ENCODE data around the gene SUPT6H. TPM values are rescaled to one million over a fixed set of nuclear protein-coding genes. Genes with fewer than 3 reads are reported as not detected.
A peak's percentile ranks its signal among the peaks of the same experiment; 100 is the strongest.

The SUPT6H gene
- total RNA-seq, 3 donors from 2014 or later (not counting 1 experiment from before 2014, with no cell fraction given), result 170 to 184 (median 177) TPM

GRCh38 chr17:28675490-28675889 lies 13.5 kb downstream of the SUPT6H start:
- no peak overlapping the region for H3K27ac ChIP-seq (ENCODE audit: low read length)
- no peak for ATAC-seq
- no peak overlapping the region for H3K4me3 Mint-ChIP-seq
- H3K36me3 Mint-ChIP-seq, result peaks cover 32% of the 10 kb centered on the region
- TF ChIP-seq CTCF (IDR thresholded peaks at IDR 0.05), result no peak
- H3K4me1 Mint-ChIP-seq, result no peaks in the 10 kb centered on the region
- H3K27me3 Mint-ChIP-seq (ENCODE audit: low read depth in 2 of 2), result no peaks in the 10 kb centered on the region
- no peaks in the 10 kb centered on the region for H3K27me3 ChIP-seq (ENCODE audit: control insufficient read depth, insufficient read depth, low read length)
- WGBS (ENCODE audit: insufficient coverage), result 100% methylated on average over 1 of the region's 3 CpGs
- no peak overlapping the region for H3K4me3 ChIP-seq (ENCODE audit: low read length)
- H3K9me3 Mint-ChIP-seq, result no peaks in the 10 kb centered on the region
- no peaks in the 10 kb centered on the region for H3K9me3 ChIP-seq (ENCODE audit: control insufficient read depth, insufficient read depth, low read length)
- peaks cover 80% of the 10 kb centered on the region for H3K36me3 ChIP-seq (ENCODE audit: control insufficient read depth, insufficient read depth, low read length)
- no peaks in the 10 kb centered on the region for H3K4me1 ChIP-seq (ENCODE audit: control insufficient read depth, insufficient read depth, low read length)
- DNase-seq, result no peak
- no peak overlapping the region for H3K27ac Mint-ChIP-seq
- intact Hi-C loops (cut with micrococcal nuclease), result no loop called here

GRCh38 chr17:28675980-28676379 lies 14.0 kb downstream of the SUPT6H start:
- Mint-ChIP-seq H3K9me3 (no peaks in the 10 kb centered on the region), H3K27me3 (ENCODE audit: low read depth in 2 of 2) (no peaks in the 10 kb centered on the region), H3K4me1 (no peaks in the 10 kb centered on the region), H3K4me3 (no peak overlapping the region), H3K27ac (no peak overlapping the region), H3K36me3 (peaks cover 32% of the 10 kb centered on the region)
- ATAC-seq (peak in 2 of 3 donors; percentile 34 to 38), DNase-seq (peak in 1 of 2 donors; percentile 46)
- Histone ChIP-seq H3K36me3 (ENCODE audit: control insufficient read depth, insufficient read depth, low read length) (peaks cover 81% of the 10 kb centered on the region), H3K4me3 (ENCODE audit: low read length) (no peak overlapping the region), H3K27me3 (ENCODE audit: control insufficient read depth, insufficient read depth, low read length) (no peaks in the 10 kb centered on the region), H3K9me3 (ENCODE audit: control insufficient read depth, insufficient read depth, low read length) (no peaks in the 10 kb centered on the region), H3K4me1 (ENCODE audit: control insufficient read depth, insufficient read depth, low read length) (no peaks in the 10 kb centered on the region), H3K27ac (ENCODE audit: low read length) (no peak overlapping the region)
- TF ChIP-seq CTCF (IDR thresholded peaks at IDR 0.05), result peak; percentile 22
- intact Hi-C loops (cut with micrococcal nuclease), result loop anchor here (1.0 kb wide), 1 partner anchor 30 kb away; no protein-coding TSS in a partner anchor
- 91% methylated on average over 7 of the region's 7 CpGs for WGBS (ENCODE audit: insufficient coverage)

- H3K9me3 Mint-ChIP-seq, result no peaks in the 10 kb centered on the region
- no peak overlapping the region for H3K4me3 Mint-ChIP-seq
- Histone ChIP-seq H3K36me3 (ENCODE audit: control insufficient read depth, insufficient read depth, low read length) (peaks cover 80% of the 10 kb centered on the region), H3K9me3 (ENCODE audit: control insufficient read depth, insufficient read depth, low read length) (no peaks in the 10 kb centered on the region), H3K27me3 (ENCODE audit: control insufficient read depth, insufficient read depth, low read length) (no peaks in the 10 kb centered on the region), H3K4me3 (ENCODE audit: low read length) (no peak overlapping the region), H3K27ac (ENCODE audit: low read length) (no peak overlapping the region), H3K4me1 (ENCODE audit: control insufficient read depth, insufficient read depth, low read length) (no peaks in the 10 kb centered on the region)
- no peaks in the 10 kb centered on the region for H3K4me1 Mint-ChIP-seq
- no peak for ATAC-seq
- DNase-seq, result no peak
- H3K27ac Mint-ChIP-seq, result no peak overlapping the region
- no peaks in the 10 kb centered on the region for H3K36me3 Mint-ChIP-seq
- intact Hi-C loops (cut with micrococcal nuclease), result no loop called here
- no peaks in the 10 kb centered on the region for H3K27me3 Mint-ChIP-seq (ENCODE audit: low read depth in 2 of 2)
- 98% methylated on average over 7 of the region's 11 CpGs for WGBS (ENCODE audit: insufficient coverage)
- TF ChIP-seq CTCF (IDR thresholded peaks at IDR 0.05), result no peak
These were observed 20.6 kb downstream of the SUPT6H start for GRCh38 chr17:28682655-28683054.

- no peak overlapping the region for H3K27ac ChIP-seq (ENCODE audit: low read length)
- H3K36me3 Mint-ChIP-seq, result peaks cover 14% of the 10 kb centered on the region
- H3K4me3 Mint-ChIP-seq, result no peak overlapping the region
- ATAC-seq, result no peak
- no peak for DNase-seq
- peaks cover 88% of the 10 kb centered on the region for H3K36me3 ChIP-seq (ENCODE audit: control insufficient read depth, insufficient read depth, low read length)
- no peak overlapping the region for H3K27ac Mint-ChIP-seq
- TF ChIP-seq CTCF (IDR thresholded peaks at IDR 0.05), result no peak
- no peaks in the 10 kb centered on the region for H3K9me3 ChIP-seq (ENCODE audit: control insufficient read depth, insufficient read depth, low read length)
- no peaks in the 10 kb centered on the region for H3K27me3 Mint-ChIP-seq (ENCODE audit: low read depth in 2 of 2)
- no peak overlapping the region for H3K4me3 ChIP-seq (ENCODE audit: low read length)
- WGBS (ENCODE audit: insufficient coverage), result 95% methylated on average over 3 of the region's 3 CpGs
- no peaks in the 10 kb centered on the region for H3K4me1 ChIP-seq (ENCODE audit: control insufficient read depth, insufficient read depth, low read length)
- H3K27me3 ChIP-seq (ENCODE audit: control insufficient read depth, insufficient read depth, low read length), result no peaks in the 10 kb centered on the region
- no peaks in the 10 kb centered on the region for H3K4me1 Mint-ChIP-seq
- intact Hi-C loops (cut with micrococcal nuclease), result no loop called here
- H3K9me3 Mint-ChIP-seq, result no peaks in the 10 kb centered on the region
These were observed 23.0 kb downstream of the SUPT6H start for GRCh38 chr17:28684963-28685362.

Data from natural killer cell (primary cell).